ENCODE measurements around the gene NAA20. TPM values are rescaled to one million over a fixed set of nuclear protein-coding genes. Genes with fewer than 3 reads are reported as not detected.

The NAA20 gene
- polyA plus RNA-seq, 3 donors from 2014 or later = 65.1 to 129 (median 70.2) TPM

GRCh38 chr20:20051767-20052073, 34.6 kb downstream of the NAA20 start:
- no peaks in the 10 kb centered on the region for H3K9me3 Mint-ChIP-seq
- H3K4me1 Mint-ChIP-seq = peaks cover 21 to 35% of the 10 kb centered on the region in 2 donors
- H3K36me3 Mint-ChIP-seq = peaks cover 17 to 25% (median 21%) of the 10 kb centered on the region in 3 donors
- peaks cover 7 to 13% (median 10%) of the 10 kb centered on the region in 3 donors for H3K27me3 Mint-ChIP-seq (ENCODE audit: low read depth in 3 of 3)
- H3K4me3 Mint-ChIP-seq = peak overlapping the region; percentile 97 to 100 (median 98)
- H3K27ac Mint-ChIP-seq = peak overlapping the region; percentile 94 to 99 (median 96)
- no peak for DNase-seq

GRCh38 chr20:20052074-20052970, 35.2 kb downstream of the NAA20 start, which contains the start of the genes CFAP61 and CRNKL1:
CFAP61 (plus strand) TSS chr20:20052532; CDS start chr20:20056654, 4,122 bp downstream.
CRNKL1 (minus strand) TSS chr20:20052466; CDS start chr20:20052342, 124 bp downstream.
- peak within 1 kb of the TSS; percentile 97 to 100 (median 98) for H3K4me3 Mint-ChIP-seq
- H3K27ac Mint-ChIP-seq = peak within 1 kb of the TSS; percentile 94 to 99 (median 96)
- H3K4me1 Mint-ChIP-seq = peaks cover 21 to 35% of the 10 kb centered on the region in 2 donors

GRCh38 chr20:20060234-20060998, 43.3 kb downstream of the NAA20 start:
- H3K4me1 Mint-ChIP-seq = peaks cover 0 to under 1% of the 10 kb centered on the region in 2 donors
- no peak for DNase-seq
- H3K27me3 Mint-ChIP-seq (ENCODE audit: low read depth in 3 of 3) = peaks cover 0 to 14% (median 4%) of the 10 kb centered on the region in 3 donors
- no peaks in the 10 kb centered on the region for H3K9me3 Mint-ChIP-seq
- H3K4me3 Mint-ChIP-seq = no peak overlapping the region
- H3K27ac Mint-ChIP-seq = no peak overlapping the region
- H3K36me3 Mint-ChIP-seq = no peaks in the 10 kb centered on the region

More at GRCh38 chr20:20052074-20052970, 35.2 kb downstream of the NAA20 start, which contains the start of the genes CFAP61 and CRNKL1:
- H3K36me3 Mint-ChIP-seq = peaks cover 17 to 25% (median 21%) of the 10 kb centered on the region in 3 donors
- H3K27me3 Mint-ChIP-seq (ENCODE audit: low read depth in 3 of 3) = peaks cover 7 to 13% (median 12%) of the 10 kb centered on the region in 3 donors
- no peaks in the 10 kb centered on the region for H3K9me3 Mint-ChIP-seq
- DNase-seq = peak; percentile 98

GRCh38 chr20:20063941-20064702, 47.0 kb downstream of the NAA20 start:
- H3K27me3 Mint-ChIP-seq (ENCODE audit: low read depth in 3 of 3) = peaks cover 2 to 8% (median 3%) of the 10 kb centered on the region in 3 donors
- H3K36me3 Mint-ChIP-seq = no peaks in the 10 kb centered on the region
- no peak overlapping the region for H3K4me3 Mint-ChIP-seq
- H3K9me3 Mint-ChIP-seq = no peaks in the 10 kb centered on the region
- H3K27ac Mint-ChIP-seq = no peak overlapping the region
- no peak for DNase-seq
- peaks cover 2 to 5% of the 10 kb centered on the region in 2 donors for H3K4me1 Mint-ChIP-seq

GRCh38 chr20:20065361-20065760, 48.2 kb downstream of the NAA20 start:
- Mint-ChIP-seq H3K36me3 (no peaks in the 10 kb centered on the region), H3K27ac (peak overlapping the region in 1 of 6 donors; percentile 28), H3K4me1 (peaks cover 2 to 5% of the 10 kb centered on the region in 2 donors), H3K4me3 (peak overlapping the region in 2 of 5 donors; percentile 39 to 69), H3K27me3 (ENCODE audit: low read depth in 3 of 3) (peaks cover 2 to 8% (median 3%) of the 10 kb centered on the region in 3 donors), H3K9me3 (no peaks in the 10 kb centered on the region)
- DNase-seq = no peak

- Mint-ChIP-seq H3K4me1 (no peaks in the 10 kb centered on the region), H3K9me3 (no peaks in the 10 kb centered on the region), H3K4me3 (no peak overlapping the region), H3K36me3 (no peaks in the 10 kb centered on the region), H3K27me3 (ENCODE audit: low read depth in 3 of 3) (peaks cover 0 to 8% (median 7%) of the 10 kb centered on the region in 3 donors), H3K27ac (no peak overlapping the region)
- DNase-seq = no peak
Measured at GRCh38 chr20:20070871-20071726, 53.9 kb downstream of the NAA20 start.

- Mint-ChIP-seq H3K9me3 (no peaks in the 10 kb centered on the region), H3K4me3 (no peak overlapping the region), H3K27me3 (ENCODE audit: low read depth in 3 of 3) (peaks cover 0 to 10% (median 4%) of the 10 kb centered on the region in 3 donors), H3K27ac (no peak overlapping the region), H3K36me3 (no peaks in the 10 kb centered on the region), H3K4me1 (no peaks in the 10 kb centered on the region)
- no peak for DNase-seq
Measured at GRCh38 chr20:20073801-20074371, 56.7 kb downstream of the NAA20 start.

GRCh38 chr20:20075032-20075431, 57.9 kb downstream of the NAA20 start:
- Mint-ChIP-seq H3K36me3 (no peaks in the 10 kb centered on the region), H3K9me3 (no peaks in the 10 kb centered on the region), H3K27ac (no peak overlapping the region), H3K27me3 (ENCODE audit: low read depth in 3 of 3) (peaks cover 0 to 10% (median 4%) of the 10 kb centered on the region in 3 donors), H3K4me1 (no peaks in the 10 kb centered on the region), H3K4me3 (no peak overlapping the region)
- no peak for DNase-seq

- H3K9me3 Mint-ChIP-seq = no peaks in the 10 kb centered on the region
- H3K4me3 Mint-ChIP-seq = no peak overlapping the region
- H3K4me1 Mint-ChIP-seq = no peaks in the 10 kb centered on the region
- no peak for DNase-seq
- no peak overlapping the region for H3K27ac Mint-ChIP-seq
- peaks cover 0 to 7% (median 4%) of the 10 kb centered on the region in 3 donors for H3K27me3 Mint-ChIP-seq (ENCODE audit: low read depth in 3 of 3)
- H3K36me3 Mint-ChIP-seq = no peaks in the 10 kb centered on the region
Measured at GRCh38 chr20:20076297-20077065, 59.3 kb downstream of the NAA20 start.

GRCh38 chr20:20078041-20078440, 60.9 kb downstream of the NAA20 start:
- Mint-ChIP-seq H3K4me1 (no peaks in the 10 kb centered on the region), H3K27me3 (ENCODE audit: low read depth in 3 of 3) (peaks cover 0 to 5% (median 4%) of the 10 kb centered on the region in 3 donors), H3K9me3 (no peaks in the 10 kb centered on the region), H3K4me3 (no peak overlapping the region), H3K36me3 (no peaks in the 10 kb centered on the region), H3K27ac (no peak overlapping the region)
- DNase-seq = no peak

GRCh38 chr20:20079102-20079784, 62.1 kb downstream of the NAA20 start:
- peaks cover 0 to 5% (median 2%) of the 10 kb centered on the region in 3 donors for H3K27me3 Mint-ChIP-seq (ENCODE audit: low read depth in 3 of 3)
- H3K4me1 Mint-ChIP-seq = peaks cover 5 to 6% of the 10 kb centered on the region in 2 donors
- no peak for DNase-seq
- H3K36me3 Mint-ChIP-seq = no peaks in the 10 kb centered on the region
- H3K27ac Mint-ChIP-seq = no peak overlapping the region
- H3K9me3 Mint-ChIP-seq = no peaks in the 10 kb centered on the region
- no peak overlapping the region for H3K4me3 Mint-ChIP-seq
